ENCODE measurements around the gene FAF1. TPM values are rescaled to one million over a fixed set of nuclear protein-coding genes. Genes with fewer than 3 reads are reported as not detected.

The FAF1 gene
- total RNA-seq, 1 experiment from 2014 or later = 109 TPM

- Histone ChIP-seq H3K27me3 (replicated peaks; ENCODE audit: insufficient read depth, low read depth, low read length, poor library complexity) (no peaks in the 10 kb centered on the region), H3K4me1 (ENCODE audit: insufficient read depth, low read length, poor library complexity, severe bottlenecking) (peaks cover 15% of the 10 kb centered on the region), H3K36me3 (ENCODE audit: insufficient read depth, low read length, poor library complexity, severe bottlenecking) (no peaks in the 10 kb centered on the region), H3K9me3 (ENCODE audit: low read depth, low read length, poor library complexity, severe bottlenecking) (no peaks in the 10 kb centered on the region), H3K27ac (ENCODE audit: low read depth, low read length, poor library complexity, severe bottlenecking) (no peak overlapping the region), H3K4me3 (ENCODE audit: low read depth, low read length, poor library complexity, severe bottlenecking) (no peak overlapping the region)
- intact Hi-C loops (cut with micrococcal nuclease; ENCODE audit: unreplicated experiment) = no loop called here
- POLR2A ChIA-PET (ENCODE audit: low non-redundant PET) = no interaction called here
- no TSS peak for BruUV-seq (replicated peaks)
- DNase-seq (ENCODE audit: low spot score) = no peak
- TF ChIP-seq CTCF (conservative IDR thresholded peaks at IDR 0.05; ENCODE audit: low read depth, low read length) = no peak
- TF ChIP-seq EZH2 (IDR thresholded peaks at IDR 0.05; ENCODE audit: borderline replicate concordance, low read depth, low read length, poor library complexity, severe bottlenecking) = no peak
- CTCF ChIA-PET = no interaction called here
These were observed 262.3 kb downstream of the FAF1 start for GRCh38 chr1:50697440-50698421.

DNA sequence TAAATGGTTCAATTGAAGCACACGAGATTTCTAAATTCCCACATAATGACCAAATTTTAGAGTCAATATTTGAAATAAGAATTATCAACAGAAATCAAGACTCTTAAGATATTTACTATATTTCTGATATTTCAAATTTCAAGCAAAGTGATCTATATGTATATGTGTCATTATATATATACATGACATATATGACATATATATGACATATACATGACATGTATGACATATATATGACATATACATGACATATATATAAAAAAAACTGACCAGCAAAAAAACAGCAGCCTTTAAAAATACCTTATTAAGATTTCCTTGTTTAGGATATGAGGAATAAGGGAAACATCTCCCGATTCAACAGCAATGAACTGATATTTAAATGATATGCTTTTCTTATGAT, 266.2 kb downstream of the FAF1 start:
- H3K9me3 ChIP-seq (ENCODE audit: low read depth, low read length, poor library complexity, severe bottlenecking) = no peaks in the 10 kb centered on the region
- no peaks in the 10 kb centered on the region for H3K36me3 ChIP-seq (ENCODE audit: insufficient read depth, low read length, poor library complexity, severe bottlenecking)
- ChIA-PET CTCF (no interaction called here), POLR2A (ENCODE audit: low non-redundant PET) (no interaction called here)
- H3K27me3 ChIP-seq (replicated peaks; ENCODE audit: insufficient read depth, low read depth, low read length, poor library complexity) = no peaks in the 10 kb centered on the region
- no peaks in the 10 kb centered on the region for H3K4me1 ChIP-seq (ENCODE audit: insufficient read depth, low read length, poor library complexity, severe bottlenecking)
- H3K27ac ChIP-seq (ENCODE audit: low read depth, low read length, poor library complexity, severe bottlenecking) = no peak overlapping the region
- DNase-seq (ENCODE audit: low spot score) = no peak
- TF ChIP-seq EZH2 (IDR thresholded peaks at IDR 0.05; ENCODE audit: borderline replicate concordance, low read depth, low read length, poor library complexity, severe bottlenecking) (no peak), CTCF (conservative IDR thresholded peaks at IDR 0.05; ENCODE audit: low read depth, low read length) (no peak)
- BruUV-seq (replicated peaks) = no TSS peak
- no peak overlapping the region for H3K4me3 ChIP-seq (ENCODE audit: low read depth, low read length, poor library complexity, severe bottlenecking)
- intact Hi-C loops (cut with micrococcal nuclease; ENCODE audit: unreplicated experiment) = no loop called here

DNA sequence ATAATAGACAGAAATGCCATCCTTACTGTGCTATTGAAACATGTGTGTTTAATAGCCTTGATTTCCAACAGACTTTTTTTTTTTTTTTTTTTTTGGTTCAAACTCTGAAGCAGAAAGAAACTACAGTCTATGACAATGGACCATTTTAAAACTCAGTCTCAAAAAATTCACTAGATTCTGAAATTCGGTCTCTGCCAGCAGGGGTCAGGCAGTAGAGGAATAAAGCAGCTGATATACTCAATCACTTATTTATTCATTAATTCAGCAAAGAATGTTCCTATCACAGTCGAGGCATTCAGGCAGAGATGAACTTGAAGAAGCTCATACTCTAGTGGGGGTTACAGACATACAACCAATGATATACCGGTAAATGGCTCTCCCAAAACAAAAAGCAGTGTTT, 275.9 kb downstream of the FAF1 start:
- TF ChIP-seq EZH2 (IDR thresholded peaks at IDR 0.05; ENCODE audit: borderline replicate concordance, low read depth, low read length, poor library complexity, severe bottlenecking) = no peak
- TF ChIP-seq CTCF (conservative IDR thresholded peaks at IDR 0.05; ENCODE audit: low read depth, low read length) = peak; percentile 32; the same call in 1 of the 2 replicates
- no peak for DNase-seq (ENCODE audit: low spot score)

More for the DNA sequence above, 275.9 kb downstream of the FAF1 start:
- Histone ChIP-seq H3K4me1 (ENCODE audit: insufficient read depth, low read length, poor library complexity, severe bottlenecking) (no peaks in the 10 kb centered on the region), H3K27ac (ENCODE audit: low read depth, low read length, poor library complexity, severe bottlenecking) (no peak overlapping the region), H3K9me3 (ENCODE audit: low read depth, low read length, poor library complexity, severe bottlenecking) (no peaks in the 10 kb centered on the region), H3K27me3 (replicated peaks; ENCODE audit: insufficient read depth, low read depth, low read length, poor library complexity) (no peaks in the 10 kb centered on the region), H3K4me3 (ENCODE audit: low read depth, low read length, poor library complexity, severe bottlenecking) (no peak overlapping the region), H3K36me3 (ENCODE audit: insufficient read depth, low read length, poor library complexity, severe bottlenecking) (no peaks in the 10 kb centered on the region)
- POLR2A ChIA-PET (ENCODE audit: low non-redundant PET) = interaction anchor here (0.7 kb wide), 1 partner anchor 14 kb away, joined by 4 read pairs; no protein-coding TSS in a partner anchor
- CTCF ChIA-PET = interaction anchor here (0.6 kb wide), 1 partner anchor 468 kb away, joined by 5 read pairs; no protein-coding TSS in a partner anchor
- no TSS peak for BruUV-seq (replicated peaks)
- intact Hi-C loops (cut with micrococcal nuclease; ENCODE audit: unreplicated experiment) = no loop called here
